GM18867 (cell line): Measurements from ENCODE around the gene SH3RF2.
"Not testable (repeated sequence)": the region's sequence is repeated elsewhere in the genome, so short reads cannot be mapped to it uniquely, and the experiment has no call there.

Experiments used
- ATAC-seq: cut with Tn5 transposase; IDR thresholded peaks from one replicate; pipeline ENCODE4 v1.9.1; 2021; ENCODE audit warnings: mild to moderate bottlenecking, moderate library complexity; ENCODE audit not compliant: unreplicated experiment

Gene SH3RF2

GRCh38 chr5:146072595-146072994, 136.2 kb downstream of the SH3RF2 start:
- no peak for ATAC-seq

GRCh38 chr5:146073239-146073900, 137.0 kb downstream of the SH3RF2 start:
- no peak for ATAC-seq

GRCh38 chr5:146076028-146076427, 139.7 kb downstream of the SH3RF2 start:
- ATAC-seq: no peak

- no peak for ATAC-seq
Observed at GRCh38 chr5:146076455-146076854, 140.1 kb downstream of the SH3RF2 start.

- no peak for ATAC-seq
Observed at GRCh38 chr5:146078566-146078965, 142.2 kb downstream of the SH3RF2 start.

GRCh38 chr5:146079695-146080373, 143.5 kb downstream of the SH3RF2 start:
- peak; percentile 41 for ATAC-seq

- no peak for ATAC-seq
Observed at GRCh38 chr5:146081556-146081955, 145.2 kb downstream of the SH3RF2 start.

GRCh38 chr5:146082798-146083197, 146.4 kb downstream of the SH3RF2 start:
- ATAC-seq: peak; percentile 95

- no peak for ATAC-seq
Observed at GRCh38 chr5:146084376-146084775, 148.0 kb downstream of the SH3RF2 start.

GRCh38 chr5:146088098-146088497, 151.7 kb downstream of the SH3RF2 start:
- ATAC-seq: no peak

GRCh38 chr5:146089287-146089686, 152.9 kb downstream of the SH3RF2 start:
- ATAC-seq: no peak

GRCh38 chr5:146091881-146092280, 155.5 kb downstream of the SH3RF2 start:
- ATAC-seq: no peak

GRCh38 chr5:146098047-146098446, 161.7 kb downstream of the SH3RF2 start:
- ATAC-seq: no peak

GRCh38 chr5:146101646-146102045, 165.3 kb downstream of the SH3RF2 start:
- no peak for ATAC-seq

GRCh38 chr5:146103594-146103993, 167.2 kb downstream of the SH3RF2 start:
- ATAC-seq: no peak

- ATAC-seq: no peak
Observed at GRCh38 chr5:146105477-146105876, 169.1 kb downstream of the SH3RF2 start, which contains the start of gene PLAC8L1. PLAC8L1 (minus strand) TSS chr5:146105577; CDS start chr5:146104311, 1,266 bp downstream.

GRCh38 chr5:146107901-146108300, 171.5 kb downstream of the SH3RF2 start:
- no peak for ATAC-seq

GRCh38 chr5:146108870-146109269, 172.5 kb downstream of the SH3RF2 start:
- not testable (repeated sequence) for ATAC-seq

GRCh38 chr5:146109379-146109778, 173.0 kb downstream of the SH3RF2 start:
- ATAC-seq: no peak

GRCh38 chr5:146111409-146111808, 175.0 kb downstream of the SH3RF2 start:
- no peak for ATAC-seq

GRCh38 chr5:146112476-146112875, 176.1 kb downstream of the SH3RF2 start:
- no peak for ATAC-seq
